Spleen (tissue), 7 donors: Measurements from ENCODE around the gene SHC4.
A peak's percentile ranks its signal among the peaks of the same experiment; 100 is the strongest.

Experiments used
- POLR2A ChIP-seq, 3 donors: fragments of 450-650 bp; IDR thresholded peaks; one replicate each; pipeline ENCODE4 v1.5.1; 2017; ENCODE audit warnings: antibody characterized with exemption in 3 of 3, mild to moderate bottlenecking in 1 of 3
- POLR2AphosphoS5 ChIP-seq, 3 donors: sonication (generic); formaldehyde crosslinking; IDR thresholded peaks; one replicate each; pipeline ENCODE4 v1.5.1; 2017; ENCODE audit warnings: antibody characterized with exemption in 3 of 3
- TF ChIP-seq, protein P1 (sequence below), 11 experiments: fragments of 200-600 bp in 7 of 11; fragments of 450-650 bp in 4 of 11; sonication (generic) in 4 of 11; IDR thresholded peaks in 8 of 11; conservative IDR thresholded peaks in 3 of 11; 1 replicate in 7 of 11; 2 replicates in 4 of 11; pipeline versions ENCODE4 v1.4.0 to v1.8.0; 2016 to 2021; ENCODE audit warnings: antibody characterized with exemption in 11 of 11, inconsistent platforms in 4 of 11, mild to moderate bottlenecking in 1 of 11
- donor health status: DM: no; HTN: no; CAD: no; lungs with moderate emphysema.
- donor health status: DM: no; HTN: no; CAD: no.
- donor health status: DM: no; HTN: no; CAD: no.

- TF ChIP-seq, protein P1, sequence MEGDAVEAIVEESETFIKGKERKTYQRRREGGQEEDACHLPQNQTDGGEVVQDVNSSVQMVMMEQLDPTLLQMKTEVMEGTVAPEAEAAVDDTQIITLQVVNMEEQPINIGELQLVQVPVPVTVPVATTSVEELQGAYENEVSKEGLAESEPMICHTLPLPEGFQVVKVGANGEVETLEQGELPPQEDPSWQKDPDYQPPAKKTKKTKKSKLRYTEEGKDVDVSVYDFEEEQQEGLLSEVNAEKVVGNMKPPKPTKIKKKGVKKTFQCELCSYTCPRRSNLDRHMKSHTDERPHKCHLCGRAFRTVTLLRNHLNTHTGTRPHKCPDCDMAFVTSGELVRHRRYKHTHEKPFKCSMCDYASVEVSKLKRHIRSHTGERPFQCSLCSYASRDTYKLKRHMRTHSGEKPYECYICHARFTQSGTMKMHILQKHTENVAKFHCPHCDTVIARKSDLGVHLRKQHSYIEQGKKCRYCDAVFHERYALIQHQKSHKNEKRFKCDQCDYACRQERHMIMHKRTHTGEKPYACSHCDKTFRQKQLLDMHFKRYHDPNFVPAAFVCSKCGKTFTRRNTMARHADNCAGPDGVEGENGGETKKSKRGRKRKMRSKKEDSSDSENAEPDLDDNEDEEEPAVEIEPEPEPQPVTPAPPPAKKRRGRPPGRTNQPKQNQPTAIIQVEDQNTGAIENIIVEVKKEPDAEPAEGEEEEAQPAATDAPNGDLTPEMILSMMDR (IDR thresholded peaks at IDR 0.05 in 8 of 11, conservative IDR thresholded peaks at IDR 0.05 in 3 of 11), result peak in 1 of 11 experiments; percentile 32
- TF ChIP-seq POLR2A (IDR thresholded peaks at IDR 0.05) (no peak), POLR2AphosphoS5 (IDR thresholded peaks at IDR 0.05) (no peak)
Observed at GRCh38 chr15:48855501-48856440, 107.9 kb downstream of the SHC4 start.
